Uterus (tissue), 4 donors: ENCODE measurements around the gene ANAPC4. TPM values are rescaled to one million over a fixed set of nuclear protein-coding genes. Genes with fewer than 3 reads are reported as not detected.

ENCODE experiments used
- DNase-seq, 2 donors: peaks; one replicate each; pipeline ENCODE4 v3.0.0-alpha.2; 2019 to 2020
- H3K27ac ChIP-seq, 2 donors: fragments of 200-600 bp; sonication (generic); 1 replicate in 1 of 2; 2 replicates in 1 of 2; pipeline ENCODE4 v1.5.1; 2016 to 2018
- H3K27me3 ChIP-seq, 2 donors: fragments of 200-600 bp; sonication (generic); one replicate each; pipeline ENCODE4 v1.5.1; 2018 to 2019; ENCODE audit warnings: control low read depth in 1 of 2
- H3K36me3 ChIP-seq, 2 donors: fragments of 200-600 bp; sonication (generic); one replicate each; pipeline ENCODE4 v1.5.1; 2019; ENCODE audit warnings: control low read depth in 1 of 2
- H3K4me1 ChIP-seq, 2 donors: fragments of 200-600 bp; sonication (generic); one replicate each; pipeline ENCODE4 v1.5.1; 2018 to 2019; ENCODE audit warnings: control low read depth in 1 of 2
- H3K4me3 ChIP-seq, 2 donors: fragments of 200-600 bp; sonication (generic); 1 replicate in 1 of 2; 2 replicates in 1 of 2; pipeline ENCODE4 v1.5.1; 2018 to 2019; ENCODE audit warnings: mild to moderate bottlenecking in 1 of 2
- H3K9me3 ChIP-seq, 2 donors: fragments of 200-600 bp; sonication (generic); one replicate each; pipeline ENCODE4 v1.5.1; 2019; ENCODE audit warnings: control low read depth in 1 of 2
- POLR2A ChIP-seq, 2 donors: fragments of 450-650 bp; IDR thresholded peaks; one replicate each; pipeline ENCODE4 v1.6.1; 2016; ENCODE audit warnings: antibody characterized with exemption in 2 of 2, mild to moderate bottlenecking in 1 of 2, moderate library complexity in 1 of 2
- intact Hi-C: fragments of 100-400 bp; cut with DNase I; formaldehyde crosslinking; loops from one replicate; pipeline ENCODE4 v1.15.1; 2023; ENCODE audit warnings: low total_unique reads
- total RNA-seq, 4 donors: library from RNA; depleted of rRNA in 3 of 4; stranded (reverse); fragments of >200 nt in 3 of 4; gene quantifications; one replicate each; pipeline versions ENCODE4 v1.1.0 to v1.2.4, GENCODE V29; 2014 to 2023
- TF ChIP-seq, protein P1 (sequence below), 4 experiments: fragments of 200-600 bp in 2 of 4; fragments of 450-650 bp in 2 of 4; sonication (generic) in 2 of 4; IDR thresholded peaks; one replicate each; pipeline ENCODE4 v1.5.1; 2016 to 2019; ENCODE audit warnings: antibody characterized with exemption in 4 of 4, mild to moderate bottlenecking in 2 of 4, moderate library complexity in 1 of 4
- donor health status: DM: yes; HTN: yes; CAD: no.

Gene ANAPC4
- total RNA-seq, 4 donors from 2014 or later: 40.0 to 70.5 (median 55.5) TPM

DNA sequence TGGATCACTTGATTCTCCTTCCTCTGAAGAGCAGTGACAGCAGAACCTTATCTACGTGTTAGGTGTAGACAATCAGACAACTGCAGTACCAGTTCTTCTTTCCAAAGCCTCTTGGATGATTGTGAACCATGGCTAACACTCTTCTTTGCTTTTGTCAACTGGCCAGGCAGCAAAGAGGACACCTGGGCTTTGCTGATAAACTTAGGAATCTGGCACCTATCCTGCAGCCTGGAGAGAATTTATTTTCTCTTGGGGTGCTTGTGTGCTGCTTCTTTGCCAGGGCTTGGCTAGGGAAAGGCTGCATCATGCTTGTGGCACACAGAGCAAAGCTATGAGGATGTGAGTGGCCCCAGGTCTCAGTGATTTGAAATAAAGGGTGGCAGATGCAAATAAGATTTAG is 77.4 kb downstream of the ANAPC4 start:
- no peak for TF ChIP-seq POLR2A (IDR thresholded peaks at IDR 0.05)
- TF ChIP-seq, protein P1, sequence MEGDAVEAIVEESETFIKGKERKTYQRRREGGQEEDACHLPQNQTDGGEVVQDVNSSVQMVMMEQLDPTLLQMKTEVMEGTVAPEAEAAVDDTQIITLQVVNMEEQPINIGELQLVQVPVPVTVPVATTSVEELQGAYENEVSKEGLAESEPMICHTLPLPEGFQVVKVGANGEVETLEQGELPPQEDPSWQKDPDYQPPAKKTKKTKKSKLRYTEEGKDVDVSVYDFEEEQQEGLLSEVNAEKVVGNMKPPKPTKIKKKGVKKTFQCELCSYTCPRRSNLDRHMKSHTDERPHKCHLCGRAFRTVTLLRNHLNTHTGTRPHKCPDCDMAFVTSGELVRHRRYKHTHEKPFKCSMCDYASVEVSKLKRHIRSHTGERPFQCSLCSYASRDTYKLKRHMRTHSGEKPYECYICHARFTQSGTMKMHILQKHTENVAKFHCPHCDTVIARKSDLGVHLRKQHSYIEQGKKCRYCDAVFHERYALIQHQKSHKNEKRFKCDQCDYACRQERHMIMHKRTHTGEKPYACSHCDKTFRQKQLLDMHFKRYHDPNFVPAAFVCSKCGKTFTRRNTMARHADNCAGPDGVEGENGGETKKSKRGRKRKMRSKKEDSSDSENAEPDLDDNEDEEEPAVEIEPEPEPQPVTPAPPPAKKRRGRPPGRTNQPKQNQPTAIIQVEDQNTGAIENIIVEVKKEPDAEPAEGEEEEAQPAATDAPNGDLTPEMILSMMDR (IDR thresholded peaks at IDR 0.05): no peak
- Histone ChIP-seq H3K4me3 (no peak overlapping the region), H3K36me3 (no peaks in the 10 kb centered on the region), H3K27me3 (no peaks in the 10 kb centered on the region), H3K9me3 (no peaks in the 10 kb centered on the region), H3K27ac (no peak overlapping the region), H3K4me1 (no peaks in the 10 kb centered on the region)
- intact Hi-C loops: no loop called here
- no peak for DNase-seq

DNA sequence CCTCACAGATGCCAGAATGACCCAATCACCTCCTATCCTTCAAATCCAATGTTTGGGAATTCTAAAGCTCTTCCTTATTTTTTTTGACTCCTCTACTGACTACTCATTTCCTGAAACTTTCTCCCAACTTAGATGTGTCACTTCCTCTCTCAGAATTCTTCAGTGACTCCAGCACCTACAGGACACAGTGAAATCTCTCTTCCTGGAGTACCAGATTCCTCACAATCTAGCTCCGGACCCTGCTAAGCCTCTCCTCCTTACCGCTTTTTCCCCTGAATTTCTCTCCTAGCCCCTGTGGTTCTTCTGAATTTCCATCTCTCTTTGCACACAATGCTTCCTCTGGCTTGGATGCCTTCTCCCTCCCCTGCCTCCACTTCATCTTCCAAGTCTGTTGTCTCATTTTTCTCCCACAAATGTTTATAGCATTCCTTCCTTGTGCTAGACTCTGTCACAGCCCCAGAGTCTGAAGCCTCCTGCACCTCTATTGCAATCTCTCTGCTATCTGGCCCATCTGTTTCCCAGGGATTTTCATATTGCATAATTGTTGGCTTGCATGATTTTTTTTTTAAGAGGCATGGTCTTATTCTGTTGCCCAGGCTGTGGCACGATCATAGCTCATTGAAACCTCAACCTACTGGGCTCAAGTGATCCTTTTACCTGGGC is 80.1 kb downstream of the ANAPC4 start:
- H3K27ac ChIP-seq: no peak overlapping the region

DNA sequence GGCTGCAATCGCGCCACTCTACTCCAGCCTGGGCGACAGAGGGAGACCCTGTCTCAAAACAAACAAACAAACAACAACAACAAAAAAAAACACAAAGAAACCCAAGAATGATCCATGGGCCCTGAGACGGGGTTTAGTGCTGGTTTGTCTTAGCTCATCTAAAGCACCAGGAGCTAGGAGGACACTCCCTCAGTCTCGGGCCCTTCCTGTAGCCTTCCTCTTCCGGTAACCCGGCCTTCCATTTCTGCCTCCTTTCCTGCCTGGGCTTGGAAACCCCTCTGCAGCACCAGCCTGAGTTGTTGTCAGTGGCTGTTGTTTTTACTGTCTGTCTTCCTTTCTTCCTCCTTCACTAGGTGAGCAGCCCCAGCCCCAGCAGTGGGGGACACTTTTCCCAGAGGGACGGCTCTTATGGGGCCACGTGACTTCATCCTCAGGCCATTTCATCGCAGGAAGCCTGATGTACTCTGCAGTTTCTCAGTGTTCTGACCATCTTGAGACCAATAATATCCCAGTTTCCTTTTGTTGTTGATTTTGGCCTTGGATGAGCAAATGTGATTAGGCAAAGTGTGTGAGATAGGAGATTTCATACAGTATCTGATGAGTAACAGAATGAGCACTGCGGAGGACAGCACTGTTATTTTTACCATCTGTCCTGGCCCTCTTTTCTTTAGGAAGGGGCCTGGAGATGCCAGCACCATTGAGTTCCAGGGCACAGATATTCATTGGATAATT is 90.1 kb downstream of the ANAPC4 start:
- Histone ChIP-seq H3K4me1 (no peaks in the 10 kb centered on the region), H3K27ac (no peak overlapping the region), H3K4me3 (no peak overlapping the region), H3K27me3 (no peaks in the 10 kb centered on the region), H3K9me3 (peaks cover 0 to 3% of the 10 kb centered on the region in 2 donors), H3K36me3 (no peaks in the 10 kb centered on the region)
- intact Hi-C loops: no loop called here
- DNase-seq: no peak
- TF ChIP-seq POLR2A (IDR thresholded peaks at IDR 0.05): no peak
- TF ChIP-seq, protein P1 (IDR thresholded peaks at IDR 0.05): no peak

More for the DNA sequence above, 80.1 kb downstream of the ANAPC4 start:
- Histone ChIP-seq H3K4me3 (no peak overlapping the region), H3K36me3 (no peaks in the 10 kb centered on the region), H3K9me3 (no peaks in the 10 kb centered on the region), H3K4me1 (no peaks in the 10 kb centered on the region), H3K27me3 (no peaks in the 10 kb centered on the region)
- no peak for DNase-seq
- no peak for TF ChIP-seq POLR2A (IDR thresholded peaks at IDR 0.05)
- TF ChIP-seq, protein P1 (IDR thresholded peaks at IDR 0.05): no peak
- intact Hi-C loops: no loop called here

DNA sequence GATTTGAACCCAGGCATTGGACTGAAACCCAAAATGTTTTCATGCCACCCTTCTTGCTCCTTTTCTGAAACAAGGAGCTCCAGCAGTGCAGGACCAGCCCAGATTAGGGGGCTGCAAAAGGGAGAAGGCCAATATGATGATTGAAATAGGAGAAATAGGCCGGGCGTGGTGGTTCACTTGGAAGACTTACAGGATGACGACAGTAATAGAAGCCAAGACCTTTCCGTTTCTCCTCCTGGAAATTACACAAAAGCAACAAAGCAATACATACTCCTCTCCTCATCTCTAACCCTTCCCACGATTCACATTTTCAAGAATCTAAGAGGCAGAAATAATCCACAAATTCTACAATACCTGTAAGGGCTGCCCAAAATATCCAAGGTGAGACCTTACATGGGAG is 90.8 kb downstream of the ANAPC4 start:
- DNase-seq: no peak
- Histone ChIP-seq H3K9me3 (peaks cover 0 to 3% of the 10 kb centered on the region in 2 donors), H3K4me3 (no peak overlapping the region), H3K4me1 (no peaks in the 10 kb centered on the region), H3K27ac (no peak overlapping the region), H3K36me3 (no peaks in the 10 kb centered on the region), H3K27me3 (no peaks in the 10 kb centered on the region)
- intact Hi-C loops: no loop called here
- no peak for TF ChIP-seq POLR2A (IDR thresholded peaks at IDR 0.05)
- TF ChIP-seq, protein P1 (IDR thresholded peaks at IDR 0.05): no peak

Other genes starting within 250 kb of the ANAPC4 start
- 10 to 100 TPM in 2 of 4 donors, 1 to 10 TPM in 2; 6.9 to 22.8 (median 10.4) TPM for gene SEPSECS, start 216.8 kb upstream of the ANAPC4 start, total RNA-seq
- gene PI4K2B, start 143.2 kb upstream of the ANAPC4 start, total RNA-seq: 10 to 100 TPM in 3 of 4 donors, 1 to 10 TPM in 1; 2.8 to 27.4 (median 18.2) TPM
- 10 to 100 TPM in 2 of 4 donors, 1 to 10 TPM in 2; 5.6 to 33.3 (median 11.1) TPM for gene ZCCHC4, start 64.5 kb upstream of the ANAPC4 start, total RNA-seq